ENCODE results near the gene TMEM89.

DNA sequence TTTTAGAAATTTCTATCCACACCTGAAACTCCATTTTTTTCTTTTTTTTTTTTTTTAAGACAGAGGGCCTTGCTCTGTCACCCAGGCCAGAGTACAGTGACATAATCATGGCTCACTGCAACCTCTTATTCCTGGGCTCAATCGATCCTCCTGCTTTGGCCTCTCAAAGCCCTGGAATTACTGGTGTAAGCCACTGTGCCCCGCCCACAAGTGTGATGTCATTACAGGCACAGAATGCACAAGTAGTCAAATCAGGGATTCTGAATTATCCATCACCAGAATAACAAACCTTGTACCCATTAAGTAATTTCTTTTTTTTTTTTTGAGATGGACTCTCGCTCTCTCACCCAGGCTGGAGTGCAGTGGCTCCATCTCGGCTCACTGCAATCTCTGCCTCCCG is 14.1 kb downstream of the TMEM89 start:
- TF ChIP-seq, protein P1, sequence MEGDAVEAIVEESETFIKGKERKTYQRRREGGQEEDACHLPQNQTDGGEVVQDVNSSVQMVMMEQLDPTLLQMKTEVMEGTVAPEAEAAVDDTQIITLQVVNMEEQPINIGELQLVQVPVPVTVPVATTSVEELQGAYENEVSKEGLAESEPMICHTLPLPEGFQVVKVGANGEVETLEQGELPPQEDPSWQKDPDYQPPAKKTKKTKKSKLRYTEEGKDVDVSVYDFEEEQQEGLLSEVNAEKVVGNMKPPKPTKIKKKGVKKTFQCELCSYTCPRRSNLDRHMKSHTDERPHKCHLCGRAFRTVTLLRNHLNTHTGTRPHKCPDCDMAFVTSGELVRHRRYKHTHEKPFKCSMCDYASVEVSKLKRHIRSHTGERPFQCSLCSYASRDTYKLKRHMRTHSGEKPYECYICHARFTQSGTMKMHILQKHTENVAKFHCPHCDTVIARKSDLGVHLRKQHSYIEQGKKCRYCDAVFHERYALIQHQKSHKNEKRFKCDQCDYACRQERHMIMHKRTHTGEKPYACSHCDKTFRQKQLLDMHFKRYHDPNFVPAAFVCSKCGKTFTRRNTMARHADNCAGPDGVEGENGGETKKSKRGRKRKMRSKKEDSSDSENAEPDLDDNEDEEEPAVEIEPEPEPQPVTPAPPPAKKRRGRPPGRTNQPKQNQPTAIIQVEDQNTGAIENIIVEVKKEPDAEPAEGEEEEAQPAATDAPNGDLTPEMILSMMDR (IDR thresholded peaks at IDR 0.05), result no peak
- TF ChIP-seq POLR2AphosphoS5 (IDR thresholded peaks at IDR 0.05) (no peak), POLR2A (IDR thresholded peaks at IDR 0.05) (no peak)
